DOHH2 (cell line): ENCODE data around the gene MYZAP.

Experiments
- EZH2phosphoT487 ChIP-seq: fragments of 200-600 bp; sonication (generic); IDR thresholded peaks from 2 replicates; pipeline ENCODE4 v1.6.1; 2017; ENCODE audit warnings: borderline replicate concordance, mild to moderate bottlenecking, antibody characterized with exemption, low read length, moderate library complexity, mixed read lengths
- TF ChIP-seq, protein P1 (sequence below): fragments of 200-600 bp; sonication (generic); IDR thresholded peaks from one replicate; pipeline ENCODE4 v1.5.1; 2014; ENCODE audit warnings: antibody characterized with exemption, mild to moderate bottlenecking, low read depth, low read length; ENCODE audit not compliant: poor library complexity, severe bottlenecking

DNA sequence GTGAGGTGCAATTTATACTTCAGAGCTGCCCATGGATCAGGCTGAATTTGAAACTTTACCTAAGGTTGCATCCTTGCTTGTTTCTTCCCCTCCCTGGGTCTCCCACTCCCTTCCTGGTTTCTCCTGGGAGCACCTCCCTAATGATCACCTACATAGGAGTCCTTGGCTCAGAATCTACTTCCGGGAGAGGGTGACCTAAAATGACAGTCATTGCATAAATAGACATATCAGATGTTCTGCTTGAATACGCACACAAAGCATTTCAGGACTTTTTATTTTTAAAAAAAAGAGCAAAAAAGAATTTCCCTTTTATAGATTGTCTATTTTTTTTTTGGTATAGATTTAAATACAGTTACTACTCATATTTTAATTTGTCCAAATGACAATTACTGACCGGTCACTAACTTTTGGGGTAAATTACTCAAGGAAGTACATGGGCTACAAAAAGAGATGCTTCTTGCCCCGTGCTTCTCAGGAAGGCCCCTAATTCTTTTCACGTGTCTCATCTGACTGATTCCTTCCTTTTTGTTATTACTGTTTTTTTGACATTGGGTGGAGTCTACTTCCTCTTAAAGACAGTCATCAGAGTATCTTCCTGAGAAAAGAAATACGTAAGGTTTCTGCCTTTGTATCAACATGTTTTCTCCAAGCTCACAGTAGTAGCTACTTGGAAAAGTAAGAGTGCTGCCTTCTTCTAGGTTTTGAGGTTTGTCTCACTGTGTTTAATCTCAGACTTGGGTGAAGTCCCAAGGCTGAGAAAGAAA, 4.9 kb upstream of the MYZAP start:
- TF ChIP-seq, protein P1, sequence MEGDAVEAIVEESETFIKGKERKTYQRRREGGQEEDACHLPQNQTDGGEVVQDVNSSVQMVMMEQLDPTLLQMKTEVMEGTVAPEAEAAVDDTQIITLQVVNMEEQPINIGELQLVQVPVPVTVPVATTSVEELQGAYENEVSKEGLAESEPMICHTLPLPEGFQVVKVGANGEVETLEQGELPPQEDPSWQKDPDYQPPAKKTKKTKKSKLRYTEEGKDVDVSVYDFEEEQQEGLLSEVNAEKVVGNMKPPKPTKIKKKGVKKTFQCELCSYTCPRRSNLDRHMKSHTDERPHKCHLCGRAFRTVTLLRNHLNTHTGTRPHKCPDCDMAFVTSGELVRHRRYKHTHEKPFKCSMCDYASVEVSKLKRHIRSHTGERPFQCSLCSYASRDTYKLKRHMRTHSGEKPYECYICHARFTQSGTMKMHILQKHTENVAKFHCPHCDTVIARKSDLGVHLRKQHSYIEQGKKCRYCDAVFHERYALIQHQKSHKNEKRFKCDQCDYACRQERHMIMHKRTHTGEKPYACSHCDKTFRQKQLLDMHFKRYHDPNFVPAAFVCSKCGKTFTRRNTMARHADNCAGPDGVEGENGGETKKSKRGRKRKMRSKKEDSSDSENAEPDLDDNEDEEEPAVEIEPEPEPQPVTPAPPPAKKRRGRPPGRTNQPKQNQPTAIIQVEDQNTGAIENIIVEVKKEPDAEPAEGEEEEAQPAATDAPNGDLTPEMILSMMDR, result no peak
- TF ChIP-seq EZH2phosphoT487, result no peak
